Kidney epithelial cell (primary cell): ENCODE measurements around the gene APOC1. TPM values are rescaled to one million over a fixed set of nuclear protein-coding genes. Genes with fewer than 3 reads are reported as not detected.

ENCODE experiments used
- DNase-seq: peaks from one replicate; pipeline ENCODE4 v3.0.0-alpha.2; 2010; ENCODE audit warnings: low read depth
- H3K27me3 ChIP-seq: 2 replicates; pipeline ENCODE4 v1.6.0; 2011; ENCODE audit warnings: low read length; ENCODE audit not compliant: control insufficient read depth, insufficient read depth
- H3K36me3 ChIP-seq: 2 replicates; pipeline ENCODE4 v1.5.1; 2011; ENCODE audit warnings: low read length; ENCODE audit not compliant: control insufficient read depth, insufficient read depth
- H3K4me3 ChIP-seq: 2 replicates; pipeline ENCODE4 v1.5.1; 2011; ENCODE audit warnings: low read depth, mild to moderate bottlenecking, control low read depth, low read length
- total RNA-seq: library from RNA; depleted of rRNA; stranded (reverse); fragments of >200 nt; gene quantifications from 2 replicates; pipeline ENCODE4 v1.2.3, GENCODE V29; 2015
- TF ChIP-seq, protein P1 (sequence below): IDR thresholded peaks from 2 replicates; pipeline ENCODE4 v1.5.1; 2011; ENCODE audit warnings: mild to moderate bottlenecking, moderate library complexity, low read length, control low read depth, inconsistent platforms; ENCODE audit not compliant: insufficient read depth, poor library complexity, severe bottlenecking

APOC1 gene
- total RNA-seq, 1 donor from 2014 or later: 3.5 TPM

DNA sequence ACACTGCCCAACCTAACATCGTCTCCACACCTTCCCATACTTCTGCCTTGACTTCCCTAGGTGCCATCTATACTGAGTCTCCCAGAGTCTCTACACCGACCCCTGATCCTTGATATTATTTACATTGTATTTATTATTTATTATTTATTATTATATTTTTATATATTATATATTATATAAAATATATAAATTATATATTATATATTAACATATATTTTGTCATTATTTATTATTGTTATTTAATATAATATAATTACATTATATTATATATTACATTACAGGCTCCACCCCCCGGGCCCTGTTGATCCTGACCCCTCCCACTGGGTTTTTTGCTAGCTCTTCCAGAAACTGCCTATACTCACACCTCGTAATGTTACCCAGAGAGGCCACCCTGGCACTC lies 41.7 kb upstream of the APOC1 start:
- Histone ChIP-seq H3K4me3 (no peak overlapping the region), H3K36me3 (peaks cover 11% of the 10 kb centered on the region), H3K27me3 (no peaks in the 10 kb centered on the region)
- TF ChIP-seq, protein P1, sequence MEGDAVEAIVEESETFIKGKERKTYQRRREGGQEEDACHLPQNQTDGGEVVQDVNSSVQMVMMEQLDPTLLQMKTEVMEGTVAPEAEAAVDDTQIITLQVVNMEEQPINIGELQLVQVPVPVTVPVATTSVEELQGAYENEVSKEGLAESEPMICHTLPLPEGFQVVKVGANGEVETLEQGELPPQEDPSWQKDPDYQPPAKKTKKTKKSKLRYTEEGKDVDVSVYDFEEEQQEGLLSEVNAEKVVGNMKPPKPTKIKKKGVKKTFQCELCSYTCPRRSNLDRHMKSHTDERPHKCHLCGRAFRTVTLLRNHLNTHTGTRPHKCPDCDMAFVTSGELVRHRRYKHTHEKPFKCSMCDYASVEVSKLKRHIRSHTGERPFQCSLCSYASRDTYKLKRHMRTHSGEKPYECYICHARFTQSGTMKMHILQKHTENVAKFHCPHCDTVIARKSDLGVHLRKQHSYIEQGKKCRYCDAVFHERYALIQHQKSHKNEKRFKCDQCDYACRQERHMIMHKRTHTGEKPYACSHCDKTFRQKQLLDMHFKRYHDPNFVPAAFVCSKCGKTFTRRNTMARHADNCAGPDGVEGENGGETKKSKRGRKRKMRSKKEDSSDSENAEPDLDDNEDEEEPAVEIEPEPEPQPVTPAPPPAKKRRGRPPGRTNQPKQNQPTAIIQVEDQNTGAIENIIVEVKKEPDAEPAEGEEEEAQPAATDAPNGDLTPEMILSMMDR: no peak
- no peak for DNase-seq

DNA sequence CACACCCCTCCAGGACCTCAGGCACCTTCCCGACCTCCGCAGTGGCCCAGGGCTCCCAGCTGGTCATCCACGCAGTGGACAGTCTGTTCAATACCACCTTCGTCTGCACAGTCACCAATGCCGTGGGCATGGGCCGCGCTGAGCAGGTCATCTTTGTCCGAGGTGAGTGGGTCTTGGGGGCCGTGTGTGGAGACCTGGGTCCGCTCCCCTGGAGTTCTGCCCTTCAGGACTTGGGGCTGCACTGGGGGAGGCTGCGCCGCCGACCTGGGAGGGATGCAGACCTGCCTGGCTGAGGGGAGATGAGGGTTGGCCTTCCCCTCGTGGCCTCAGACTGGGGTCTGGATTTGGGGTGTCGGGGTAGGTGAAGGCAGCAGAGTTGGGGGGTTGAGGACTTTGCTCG lies 40.1 kb upstream of the APOC1 start:
- peaks cover 11% of the 10 kb centered on the region for H3K36me3 ChIP-seq
- H3K4me3 ChIP-seq: no peak overlapping the region
- H3K27me3 ChIP-seq: no peaks in the 10 kb centered on the region
- no peak for DNase-seq
- TF ChIP-seq, protein P1: no peak

DNA sequence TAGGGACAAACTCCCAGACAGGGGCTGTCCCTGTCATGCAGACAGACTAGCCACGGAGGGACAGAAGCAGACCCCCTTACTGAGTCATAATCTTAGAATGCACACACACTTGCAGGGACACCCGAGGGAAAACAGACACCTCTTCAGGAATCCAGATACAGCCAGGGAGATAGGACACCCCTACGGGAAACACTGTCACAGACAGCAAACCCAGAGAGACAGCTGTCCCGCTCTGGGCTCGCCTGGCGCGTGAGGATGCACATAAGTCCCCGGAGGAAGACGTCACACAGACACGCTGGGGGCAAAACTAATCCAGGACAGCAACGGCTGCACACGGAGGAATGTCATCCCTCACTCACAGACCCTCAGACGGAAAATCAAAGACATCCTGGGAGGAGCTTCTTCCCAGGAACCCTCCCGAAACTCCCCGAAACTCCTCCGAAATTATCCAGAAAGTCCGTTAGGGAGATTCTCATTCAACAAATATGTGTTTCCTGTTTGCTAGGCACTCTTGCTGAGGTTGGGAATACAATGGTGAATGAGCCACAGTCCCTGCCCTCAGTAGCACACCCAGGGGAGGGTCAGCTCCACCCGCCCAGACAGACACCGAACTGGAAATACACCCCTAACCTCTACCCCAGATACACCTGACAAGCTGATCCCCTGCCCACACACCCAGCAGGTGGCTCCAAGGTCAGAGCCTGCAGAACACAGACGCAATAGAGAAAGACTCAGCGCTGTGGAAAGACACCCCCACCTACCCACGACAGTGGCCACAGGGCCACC lies 38.5 kb upstream of the APOC1 start:
- Histone ChIP-seq H3K27me3 (no peaks in the 10 kb centered on the region), H3K36me3 (peaks cover 11% of the 10 kb centered on the region), H3K4me3 (no peak overlapping the region)
- TF ChIP-seq, protein P1: no peak
- DNase-seq: no peak

DNA sequence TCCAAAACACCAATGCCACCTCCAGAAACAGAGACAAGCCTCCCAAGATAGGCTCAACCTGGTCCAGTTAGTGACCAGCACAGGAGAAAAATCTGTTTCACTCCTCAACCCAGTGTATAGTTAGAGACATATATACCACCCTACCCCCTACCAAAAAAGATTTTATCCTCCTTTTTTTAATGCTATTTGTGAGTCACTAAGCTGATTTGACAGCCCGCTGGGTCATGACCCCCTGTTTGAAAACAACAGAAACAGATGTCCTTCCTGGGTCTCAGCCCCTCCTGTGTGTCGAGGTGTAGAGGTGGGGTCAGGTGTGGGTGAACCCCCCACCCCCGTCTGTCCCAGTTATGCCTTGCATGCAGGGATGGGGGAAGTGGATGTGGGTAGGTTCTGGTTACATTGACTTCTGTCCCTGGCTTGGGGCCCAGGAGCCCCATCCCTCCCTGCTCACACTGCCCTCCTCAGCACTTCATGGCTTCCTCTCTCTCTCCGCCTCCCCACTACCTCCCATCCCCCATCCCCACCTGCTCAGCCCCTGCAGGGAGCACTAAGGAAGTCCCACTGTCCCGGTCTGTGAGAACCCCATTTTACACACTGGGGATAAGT lies 37.4 kb upstream of the APOC1 start:
- Histone ChIP-seq H3K36me3 (peaks cover 11% of the 10 kb centered on the region), H3K4me3 (no peak overlapping the region), H3K27me3 (no peaks in the 10 kb centered on the region)
- TF ChIP-seq, protein P1: no peak
- no peak for DNase-seq

DNA sequence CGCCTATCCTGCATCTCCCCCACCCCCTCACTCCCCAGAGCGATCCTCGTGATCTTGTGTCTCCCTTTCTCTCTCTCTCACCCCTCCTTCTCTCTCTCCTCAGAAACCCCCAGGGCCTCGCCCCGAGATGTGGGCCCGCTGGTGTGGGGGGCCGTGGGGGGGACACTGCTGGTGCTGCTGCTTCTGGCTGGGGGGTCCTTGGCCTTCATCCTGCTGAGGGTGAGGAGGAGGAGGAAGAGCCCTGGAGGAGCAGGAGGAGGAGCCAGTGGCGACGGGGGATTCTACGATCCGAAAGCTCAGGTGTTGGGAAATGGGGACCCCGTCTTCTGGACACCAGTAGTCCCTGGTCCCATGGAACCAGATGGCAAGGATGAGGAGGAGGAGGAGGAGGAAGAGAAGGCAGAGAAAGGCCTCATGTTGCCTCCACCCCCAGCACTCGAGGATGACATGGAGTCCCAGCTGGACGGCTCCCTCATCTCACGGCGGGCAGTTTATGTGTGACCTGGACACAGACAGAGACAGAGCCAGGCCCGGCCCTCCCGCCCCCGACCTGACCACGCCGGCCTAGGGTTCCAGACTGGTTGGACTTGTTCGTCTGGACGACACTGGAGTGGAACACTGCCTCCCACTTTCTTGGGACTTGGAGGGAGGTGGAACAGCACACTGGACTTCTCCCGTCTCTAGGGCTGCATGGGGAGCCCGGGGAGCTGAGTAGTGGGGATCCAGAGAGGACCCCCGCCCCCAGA lies 36.1 kb upstream of the APOC1 start:
- Histone ChIP-seq H3K36me3 (peaks cover 11% of the 10 kb centered on the region), H3K4me3 (no peak overlapping the region), H3K27me3 (no peaks in the 10 kb centered on the region)
- DNase-seq: no peak
- TF ChIP-seq, protein P1: no peak
